HepG2 (cell line): Measurements from ENCODE around the gene AJUBA. TPM values are rescaled to one million over a fixed set of nuclear protein-coding genes. Genes with fewer than 3 reads are reported as not detected.
A peak's percentile ranks its signal among the peaks of the same experiment; 100 is the strongest.

Source experiments
- HIVEP1 ChIP-seq: sonication (generic); formaldehyde crosslinking; IDR thresholded peaks from 2 replicates; pipeline ENCODE4 v1.4.0; 2020; ENCODE audit warnings: mild to moderate bottlenecking, missing genetic modification reagents
- KMT2B ChIP-seq: IDR thresholded peaks from 2 replicates; pipeline ENCODE4 v1.6.1; 2016; ENCODE audit warnings: missing genetic modification reagents, missing compliant biosample characterization
- MEF2D ChIP-seq: sonication (generic); formaldehyde crosslinking; IDR thresholded peaks from 2 replicates; pipeline ENCODE4 v1.5.1; 2020; ENCODE audit warnings: mild to moderate bottlenecking, missing genetic modification reagents
- MIER2 ChIP-seq: IDR thresholded peaks from 2 replicates; pipeline ENCODE4 v1.6.1; 2016; ENCODE audit warnings: missing biosample characterization, missing genetic modification reagents
- MLLT10 ChIP-seq: sonication (generic); formaldehyde crosslinking; IDR thresholded peaks from 2 replicates; pipeline ENCODE4 v1.4.0; 2020; ENCODE audit warnings: missing genetic modification reagents
- NFE2L2 ChIP-seq: fragments of 150-350 bp; IDR thresholded peaks from 2 replicates; pipeline ENCODE4 v1.6.1; 2014; ENCODE audit warnings: low read length
- NKX3-1 ChIP-seq: sonication (generic); formaldehyde crosslinking; IDR thresholded peaks from 2 replicates; pipeline ENCODE4 v1.5.0; 2020; ENCODE audit warnings: missing genetic modification reagents
- RFX3 ChIP-seq: IDR thresholded peaks from 2 replicates; pipeline ENCODE4 v1.6.1; 2016; ENCODE audit warnings: missing biosample characterization, missing genetic modification reagents
- SNAPC2 ChIP-seq: sonication (generic); formaldehyde crosslinking; IDR thresholded peaks from 2 replicates; pipeline ENCODE4 v1.8.1; 2022; ENCODE audit warnings: mild to moderate bottlenecking, missing genetic modification reagents
- ZNF124 ChIP-seq: sonication (generic); formaldehyde crosslinking; IDR thresholded peaks from 2 replicates; pipeline ENCODE4 v1.4.0; 2020; ENCODE audit warnings: missing genetic modification reagents
- ZNF235 ChIP-seq: sonication (generic); formaldehyde crosslinking; IDR thresholded peaks from 2 replicates; pipeline ENCODE4 v1.8.1; 2023; ENCODE audit warnings: mild to moderate bottlenecking, missing genetic modification reagents, borderline replicate concordance
- ZNF251 ChIP-seq: sonication (generic); formaldehyde crosslinking; IDR thresholded peaks from 2 replicates; pipeline ENCODE4 v1.9.0; 2021; ENCODE audit warnings: mild to moderate bottlenecking, missing genetic modification reagents
- ZNF382 ChIP-seq: sonication (generic); formaldehyde crosslinking; IDR thresholded peaks from 2 replicates; pipeline ENCODE4 v1.5.0; 2020; ENCODE audit warnings: missing genetic modification reagents, mild to moderate bottlenecking, borderline replicate concordance
- ZNF547 ChIP-seq: sonication (generic); formaldehyde crosslinking; IDR thresholded peaks from 2 replicates; pipeline ENCODE4 v1.5.1; 2020; ENCODE audit warnings: mild to moderate bottlenecking, missing genetic modification reagents
- polyA plus RNA-seq, 8 experiments: library from polyadenylated mRNA; depleted of rRNA in 3 of 8; stranded (reverse) in 7 of 8; unstranded in 1 of 8; fragments of >200 nt; fragmentation: Illumina TruSeq in 4 of 8; extraction: Trizol in 4 of 8; gene quantifications; 2 replicates each; pipeline versions ENCODE4 v1.2.1 to v1.2.3, GENCODE V29; 2011 to 2016; ENCODE audit warnings: low read depth in 4 of 8, missing spikeins in 1 of 8, mixed read lengths in 1 of 8; ENCODE audit not compliant: insufficient read depth in 1 of 8
- total RNA-seq, 5 experiments: library from RNA; depleted of rRNA; stranded (reverse); fragments of >200 nt; fragmentation: Illumina TruSeq; extraction: Trizol; gene quantifications; 2 replicates each; pipeline ENCODE4 v1.2.3, GENCODE V29; 2016; ENCODE audit warnings: low read depth in 1 of 5
- TF ChIP-seq, protein P1 (sequence below): sonication (generic); formaldehyde crosslinking; IDR thresholded peaks from 2 replicates; pipeline ENCODE4 v1.4.0; 2020; ENCODE audit warnings: missing genetic modification reagents
- TF ChIP-seq, protein P2 (sequence below): sonication (generic); formaldehyde crosslinking; conservative IDR thresholded peaks from 2 replicates; pipeline ENCODE4 v1.5.0; 2020; ENCODE audit warnings: missing genetic modification reagents
- TF ChIP-seq, protein P3 (sequence below): sonication (generic); formaldehyde crosslinking; IDR thresholded peaks from 2 replicates; pipeline ENCODE4 v1.5.1; 2020; ENCODE audit warnings: mild to moderate bottlenecking, missing genetic modification reagents, moderate library complexity
- TF ChIP-seq, protein P4 (sequence below): IDR thresholded peaks from 2 replicates; pipeline ENCODE4 v1.6.1; 2016; ENCODE audit warnings: mild to moderate bottlenecking, missing biosample characterization, missing genetic modification reagents

Gene AJUBA
- total and polyA plus RNA-seq, 2 of the 13 experiments (the other 11 are each of a cell fraction or from before 2014, with no cell fraction given) = 157 to 241 TPM

DNA sequence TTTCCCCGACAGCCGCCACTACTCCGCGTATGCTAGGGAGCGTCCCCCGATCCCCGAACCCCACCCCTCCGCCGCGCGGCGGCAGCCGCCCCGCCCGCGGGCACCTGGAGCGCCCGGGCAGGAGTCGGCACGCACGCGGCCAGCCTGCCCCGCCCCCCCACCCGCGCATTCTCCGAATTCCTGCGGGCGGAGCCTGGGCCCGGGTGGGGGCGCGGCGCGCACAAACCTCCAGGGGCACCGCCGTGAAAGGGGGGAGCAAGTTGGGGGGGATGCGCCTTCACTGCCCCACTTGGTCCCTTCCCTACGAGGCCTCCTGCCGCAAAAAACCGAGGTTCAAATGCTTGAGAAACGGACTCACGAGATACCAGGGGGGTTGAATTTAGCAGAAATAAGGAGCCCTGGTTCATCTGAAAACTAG, 1.7 kb downstream of the AJUBA start (continued):
- TF ChIP-seq, protein P1, sequence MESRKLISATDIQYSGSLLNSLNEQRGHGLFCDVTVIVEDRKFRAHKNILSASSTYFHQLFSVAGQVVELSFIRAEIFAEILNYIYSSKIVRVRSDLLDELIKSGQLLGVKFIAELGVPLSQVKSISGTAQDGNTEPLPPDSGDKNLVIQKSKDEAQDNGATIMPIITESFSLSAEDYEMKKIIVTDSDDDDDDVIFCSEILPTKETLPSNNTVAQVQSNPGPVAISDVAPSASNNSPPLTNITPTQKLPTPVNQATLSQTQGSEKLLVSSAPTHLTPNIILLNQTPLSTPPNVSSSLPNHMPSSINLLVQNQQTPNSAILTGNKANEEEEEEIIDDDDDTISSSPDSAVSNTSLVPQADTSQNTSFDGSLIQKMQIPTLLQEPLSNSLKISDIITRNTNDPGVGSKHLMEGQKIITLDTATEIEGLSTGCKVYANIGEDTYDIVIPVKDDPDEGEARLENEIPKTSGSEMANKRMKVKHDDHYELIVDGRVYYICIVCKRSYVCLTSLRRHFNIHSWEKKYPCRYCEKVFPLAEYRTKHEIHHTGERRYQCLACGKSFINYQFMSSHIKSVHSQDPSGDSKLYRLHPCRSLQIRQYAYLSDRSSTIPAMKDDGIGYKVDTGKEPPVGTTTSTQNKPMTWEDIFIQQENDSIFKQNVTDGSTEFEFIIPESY = 0 out of 2 replicates have a peak, but pooled peaks have one; percentile 11
- no peak for TF ChIP-seq HIVEP1 (CRISPR knock-in tag)
- TF ChIP-seq ZNF235 = no peak
- no peak for TF ChIP-seq SNAPC2
- TF ChIP-seq RFX3 (CRISPR knock-in tag) = no peak
- peak; percentile 33; the same call in 1 of the 2 replicates for TF ChIP-seq MEF2D (CRISPR knock-in tag)
- no peak for TF ChIP-seq NFE2L2
- TF ChIP-seq, protein P2, sequence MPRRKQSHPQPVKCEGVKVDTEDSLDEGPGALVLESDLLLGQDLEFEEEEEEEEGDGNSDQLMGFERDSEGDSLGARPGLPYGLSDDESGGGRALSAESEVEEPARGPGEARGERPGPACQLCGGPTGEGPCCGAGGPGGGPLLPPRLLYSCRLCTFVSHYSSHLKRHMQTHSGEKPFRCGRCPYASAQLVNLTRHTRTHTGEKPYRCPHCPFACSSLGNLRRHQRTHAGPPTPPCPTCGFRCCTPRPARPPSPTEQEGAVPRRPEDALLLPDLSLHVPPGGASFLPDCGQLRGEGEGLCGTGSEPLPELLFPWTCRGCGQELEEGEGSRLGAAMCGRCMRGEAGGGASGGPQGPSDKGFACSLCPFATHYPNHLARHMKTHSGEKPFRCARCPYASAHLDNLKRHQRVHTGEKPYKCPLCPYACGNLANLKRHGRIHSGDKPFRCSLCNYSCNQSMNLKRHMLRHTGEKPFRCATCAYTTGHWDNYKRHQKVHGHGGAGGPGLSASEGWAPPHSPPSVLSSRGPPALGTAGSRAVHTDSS (CRISPR knock-in tag) = no peak
- no peak for TF ChIP-seq NKX3-1 (CRISPR knock-in tag)
- TF ChIP-seq ZNF547 (CRISPR knock-in tag) = no peak
- TF ChIP-seq, protein P3, sequence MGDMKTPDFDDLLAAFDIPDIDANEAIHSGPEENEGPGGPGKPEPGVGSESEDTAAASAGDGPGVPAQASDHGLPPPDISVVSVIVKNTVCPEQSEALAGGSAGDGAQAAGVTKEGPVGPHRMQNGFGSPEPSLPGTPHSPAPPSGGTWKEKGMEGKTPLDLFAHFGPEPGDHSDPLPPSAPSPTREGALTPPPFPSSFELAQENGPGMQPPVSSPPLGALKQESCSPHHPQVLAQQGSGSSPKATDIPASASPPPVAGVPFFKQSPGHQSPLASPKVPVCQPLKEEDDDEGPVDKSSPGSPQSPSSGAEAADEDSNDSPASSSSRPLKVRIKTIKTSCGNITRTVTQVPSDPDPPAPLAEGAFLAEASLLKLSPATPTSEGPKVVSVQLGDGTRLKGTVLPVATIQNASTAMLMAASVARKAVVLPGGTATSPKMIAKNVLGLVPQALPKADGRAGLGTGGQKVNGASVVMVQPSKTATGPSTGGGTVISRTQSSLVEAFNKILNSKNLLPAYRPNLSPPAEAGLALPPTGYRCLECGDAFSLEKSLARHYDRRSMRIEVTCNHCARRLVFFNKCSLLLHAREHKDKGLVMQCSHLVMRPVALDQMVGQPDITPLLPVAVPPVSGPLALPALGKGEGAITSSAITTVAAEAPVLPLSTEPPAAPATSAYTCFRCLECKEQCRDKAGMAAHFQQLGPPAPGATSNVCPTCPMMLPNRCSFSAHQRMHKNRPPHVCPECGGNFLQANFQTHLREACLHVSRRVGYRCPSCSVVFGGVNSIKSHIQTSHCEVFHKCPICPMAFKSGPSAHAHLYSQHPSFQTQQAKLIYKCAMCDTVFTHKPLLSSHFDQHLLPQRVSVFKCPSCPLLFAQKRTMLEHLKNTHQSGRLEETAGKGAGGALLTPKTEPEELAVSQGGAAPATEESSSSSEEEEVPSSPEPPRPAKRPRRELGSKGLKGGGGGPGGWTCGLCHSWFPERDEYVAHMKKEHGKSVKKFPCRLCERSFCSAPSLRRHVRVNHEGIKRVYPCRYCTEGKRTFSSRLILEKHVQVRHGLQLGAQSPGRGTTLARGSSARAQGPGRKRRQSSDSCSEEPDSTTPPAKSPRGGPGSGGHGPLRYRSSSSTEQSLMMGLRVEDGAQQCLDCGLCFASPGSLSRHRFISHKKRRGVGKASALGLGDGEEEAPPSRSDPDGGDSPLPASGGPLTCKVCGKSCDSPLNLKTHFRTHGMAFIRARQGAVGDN (CRISPR knock-in tag) = peak; percentile 72
- TF ChIP-seq, protein P4, sequence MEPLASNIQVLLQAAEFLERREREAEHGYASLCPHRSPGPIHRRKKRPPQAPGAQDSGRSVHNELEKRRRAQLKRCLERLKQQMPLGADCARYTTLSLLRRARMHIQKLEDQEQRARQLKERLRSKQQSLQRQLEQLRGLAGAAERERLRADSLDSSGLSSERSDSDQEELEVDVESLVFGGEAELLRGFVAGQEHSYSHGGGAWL (CRISPR knock-in tag) = no peak; the same call in 1 of the 2 replicates
- TF ChIP-seq MIER2 (CRISPR knock-in tag) = no peak
- TF ChIP-seq ZNF124 (CRISPR knock-in tag) = no peak
- TF ChIP-seq KMT2B = 0 out of 2 replicates have a peak, but pooled peaks have one; percentile 8
- no peak for TF ChIP-seq ZNF251 (CRISPR knock-in tag)
- no peak for TF ChIP-seq MLLT10
- no peak for TF ChIP-seq ZNF382
